ENCODE data around the gene CHST7.

GRCh38 chrX:46571423-46572339 lies 1.9 kb upstream of the CHST7 start:
- TF ChIP-seq EP300 (conservative IDR thresholded peaks at IDR 0.05; ENCODE audit: poor library complexity, severe bottlenecking) (no peak), CTCF (IDR thresholded peaks at IDR 0.05; ENCODE audit: poor library complexity, severe bottlenecking) (no peak)

All from neural cell (in vitro differentiated cells).